GM18870 (cell line): ENCODE measurements around the gene CDC16.
"Not testable (repeated sequence)": the region's sequence is repeated elsewhere in the genome, so short reads cannot be mapped to it uniquely, and the experiment has no call there.

Experiments
- ATAC-seq: cut with Tn5 transposase; IDR thresholded peaks from one replicate; pipeline ENCODE4 v1.9.1; 2021; ENCODE audit warnings: moderate library complexity; ENCODE audit not compliant: unreplicated experiment

CDC16 gene

DNA sequence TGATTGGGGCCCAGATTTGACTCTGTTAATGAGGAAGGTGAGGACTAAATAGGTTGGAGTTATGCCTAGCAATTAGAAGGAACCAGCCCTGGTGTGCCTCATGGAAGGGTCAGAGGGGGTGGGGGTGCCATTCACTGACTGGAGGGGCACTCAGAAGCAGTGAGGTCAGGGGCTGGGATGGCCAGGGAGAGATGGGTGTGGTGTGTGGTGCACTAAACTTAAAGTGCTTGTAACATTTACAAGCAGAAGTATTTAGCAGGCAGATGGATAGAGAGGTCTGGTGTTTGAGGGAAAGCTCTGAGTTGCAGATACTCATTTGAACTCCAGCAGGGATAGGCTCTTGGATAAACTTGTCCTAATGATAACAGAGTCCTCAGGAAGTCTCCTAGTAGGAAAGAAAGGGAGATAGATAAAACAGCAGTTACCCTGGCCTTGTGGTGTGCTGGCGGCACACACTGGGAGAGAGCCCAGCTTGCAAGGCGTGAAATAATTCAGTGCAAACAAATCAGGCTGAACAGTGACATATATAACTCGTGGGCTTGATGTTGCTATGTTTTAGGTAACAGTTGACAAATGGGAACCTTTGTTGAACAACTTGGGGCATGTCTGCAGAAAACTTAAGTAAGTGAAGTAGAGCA is 26.8 kb downstream of the CDC16 start:
- no peak for ATAC-seq

DNA sequence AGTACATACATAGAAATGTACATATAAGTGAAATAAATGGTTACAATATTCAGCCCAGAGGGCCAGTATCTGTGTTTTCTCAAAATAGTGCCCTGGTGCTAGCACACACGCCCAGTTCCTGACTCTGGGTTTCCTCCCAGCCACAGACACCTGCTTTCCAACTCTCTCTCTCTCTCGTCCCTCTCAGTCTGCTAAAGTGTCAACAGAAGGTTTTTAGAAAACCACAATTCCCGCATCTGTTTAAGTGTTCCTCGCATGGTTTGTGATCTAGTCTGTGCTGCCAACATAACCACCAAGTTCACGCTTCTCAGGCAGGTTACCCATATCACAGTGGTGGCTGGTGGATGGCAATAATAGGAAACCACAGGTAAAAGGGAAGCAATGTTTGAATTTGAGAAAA is 28.9 kb downstream of the CDC16 start:
- ATAC-seq: no peak

DNA sequence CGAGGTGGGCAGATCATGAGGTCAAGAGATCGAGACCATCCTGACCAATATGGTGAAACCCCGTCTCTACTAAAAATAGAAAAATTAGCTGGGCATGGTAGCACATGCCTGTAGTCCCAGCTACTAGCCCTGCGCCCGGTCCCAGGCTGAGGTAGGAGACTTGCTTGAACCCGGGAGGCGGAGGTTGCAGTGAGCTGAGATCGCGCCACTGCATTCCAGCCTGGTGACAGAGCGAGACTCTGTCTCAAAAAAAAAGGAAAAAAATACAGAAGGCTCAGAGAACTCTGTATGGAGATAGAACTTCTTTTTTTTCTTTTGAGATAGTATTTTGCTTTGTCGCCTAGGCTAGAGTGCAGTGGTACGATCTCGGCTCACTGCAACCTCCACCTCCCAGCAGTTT is 29.6 kb downstream of the CDC16 start:
- not testable (repeated sequence) for ATAC-seq

DNA sequence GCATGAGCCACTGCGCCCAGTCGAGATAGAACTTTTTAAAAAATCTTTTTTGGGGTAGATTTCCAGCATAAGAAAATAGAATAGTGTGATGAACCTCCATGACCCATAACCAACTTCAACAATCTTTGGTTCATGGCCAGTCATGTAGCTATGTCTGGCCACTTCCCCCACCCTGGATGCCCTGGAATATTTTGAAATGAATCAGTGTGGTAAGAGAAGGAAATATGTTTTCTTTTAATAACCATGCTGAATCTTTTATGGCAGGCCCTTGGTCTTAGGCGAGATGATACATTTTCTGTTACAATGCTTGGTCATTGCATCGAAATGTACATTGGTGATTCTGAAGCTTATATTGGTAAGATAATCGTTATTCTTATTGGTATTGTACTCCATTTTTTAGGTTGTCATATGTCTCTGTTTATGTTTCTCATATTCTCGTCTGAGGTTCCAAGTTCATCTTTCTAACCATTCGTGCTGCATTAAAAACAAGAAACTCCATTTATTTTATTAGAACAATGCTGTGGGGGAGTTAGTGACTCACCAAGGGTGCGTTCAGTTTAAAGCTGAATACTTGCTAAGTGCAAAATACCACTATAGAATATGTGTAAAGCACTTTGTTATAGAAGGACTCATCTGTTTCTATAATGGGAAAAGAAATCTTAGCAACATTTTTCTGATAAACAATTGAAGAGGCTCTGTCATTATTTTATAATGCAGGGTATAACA is 30.4 kb downstream of the CDC16 start:
- no peak for ATAC-seq

DNA sequence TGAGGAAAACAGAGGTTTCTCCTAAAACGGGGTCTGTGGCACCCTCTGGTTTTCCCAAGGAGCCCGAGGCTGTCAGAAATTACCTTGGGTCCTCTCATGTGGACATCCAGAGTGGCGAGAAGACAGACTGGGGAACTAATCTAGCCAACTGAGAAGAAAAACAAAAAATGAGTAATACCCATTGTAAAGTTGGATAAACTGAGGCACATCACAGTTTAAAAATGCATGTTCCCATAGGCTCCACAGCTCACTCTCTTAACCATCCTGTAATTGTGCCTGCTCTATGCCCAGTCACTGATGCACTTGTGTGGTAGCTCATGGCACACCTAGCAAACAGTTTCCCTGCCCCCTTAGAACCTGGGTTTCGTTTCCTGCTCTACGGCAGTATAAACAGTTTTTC is 31.5 kb downstream of the CDC16 start:
- ATAC-seq: no peak

DNA sequence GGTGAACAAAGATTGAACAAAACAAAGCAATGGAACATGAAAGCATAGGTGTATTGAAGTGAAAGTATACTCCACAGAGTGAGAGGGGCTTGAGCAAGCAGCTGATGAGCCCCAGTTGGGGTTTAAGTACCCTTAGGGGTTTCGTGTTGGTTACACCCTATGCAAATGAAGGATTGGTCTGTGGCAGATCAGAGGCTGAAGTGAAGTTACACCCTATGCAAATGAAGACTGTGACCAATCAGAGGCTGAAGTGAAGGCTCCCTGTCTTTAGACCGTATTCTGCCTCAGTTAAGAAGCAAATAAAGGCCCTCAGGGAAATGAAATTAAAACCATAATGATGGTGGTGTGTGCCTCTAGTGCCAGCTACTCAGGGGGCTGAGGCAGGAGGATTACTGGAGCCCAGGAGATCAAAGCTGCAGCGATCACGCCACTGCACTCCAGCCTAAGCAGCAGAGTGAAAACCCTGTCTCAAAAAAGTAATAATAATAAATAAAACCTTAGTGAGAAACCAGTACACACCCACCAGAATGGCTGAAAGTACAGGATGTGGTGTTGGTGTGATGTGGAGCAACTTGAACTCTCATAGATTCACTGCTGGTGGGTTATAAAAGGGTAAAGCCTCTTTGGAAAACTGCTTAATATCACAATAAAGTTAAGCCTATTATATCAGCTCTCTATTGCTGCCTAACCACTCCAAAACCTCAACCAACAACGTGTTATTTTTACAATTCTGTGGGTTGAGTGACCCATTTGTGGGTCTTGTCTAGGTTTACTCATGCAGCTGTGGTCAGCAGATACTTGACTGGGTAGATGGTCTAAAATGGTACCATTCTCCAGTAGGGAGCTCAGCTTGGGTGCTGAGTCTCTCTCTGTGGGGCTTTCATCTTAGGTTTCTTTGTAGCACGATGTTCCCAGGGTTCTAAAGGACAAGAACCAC is 33.9 kb downstream of the CDC16 start:
- ATAC-seq: no peak

DNA sequence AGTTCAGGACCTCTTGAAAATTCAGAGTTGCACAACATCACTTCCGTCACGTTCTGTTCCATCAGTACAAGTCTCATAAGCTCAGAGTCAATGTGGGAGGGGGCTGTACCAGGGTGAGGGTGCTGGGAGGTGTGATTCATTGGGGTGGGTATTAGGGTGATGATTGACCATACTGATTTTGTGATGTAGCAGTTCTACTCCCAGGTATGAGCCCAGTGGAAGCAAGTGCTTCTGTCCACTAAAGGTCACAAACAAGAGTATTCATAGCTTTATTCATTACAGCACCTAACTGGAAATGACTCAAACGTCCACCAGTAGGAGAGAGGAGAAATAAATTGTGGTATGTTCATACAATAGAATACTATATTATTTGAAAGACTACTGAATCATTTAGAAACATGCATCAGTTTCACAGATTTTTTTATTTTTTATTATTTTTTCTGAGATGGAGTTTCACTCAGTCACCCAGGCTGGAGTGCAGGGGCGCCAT is 34.6 kb downstream of the CDC16 start:
- no peak for ATAC-seq

DNA sequence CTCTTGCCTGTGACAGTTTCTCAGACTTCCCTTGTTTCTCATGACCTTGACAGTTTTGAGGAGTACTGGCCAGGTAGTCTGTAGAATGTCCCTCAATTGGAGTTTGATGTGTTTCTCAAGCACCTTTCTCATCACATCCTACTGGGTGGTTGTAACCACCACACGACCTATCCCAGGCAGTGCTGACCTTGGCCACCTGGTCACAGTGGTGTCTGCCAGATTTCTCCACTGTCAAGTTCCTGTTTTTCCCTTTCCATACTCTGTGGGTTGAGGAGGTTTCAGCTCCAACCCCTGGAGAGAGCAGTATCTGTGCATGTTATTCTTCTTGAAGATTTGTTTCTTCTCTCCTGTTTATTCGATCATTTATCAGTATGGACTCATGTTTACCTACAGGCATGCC is 38.3 kb downstream of the CDC16 start:
- ATAC-seq: no peak

DNA sequence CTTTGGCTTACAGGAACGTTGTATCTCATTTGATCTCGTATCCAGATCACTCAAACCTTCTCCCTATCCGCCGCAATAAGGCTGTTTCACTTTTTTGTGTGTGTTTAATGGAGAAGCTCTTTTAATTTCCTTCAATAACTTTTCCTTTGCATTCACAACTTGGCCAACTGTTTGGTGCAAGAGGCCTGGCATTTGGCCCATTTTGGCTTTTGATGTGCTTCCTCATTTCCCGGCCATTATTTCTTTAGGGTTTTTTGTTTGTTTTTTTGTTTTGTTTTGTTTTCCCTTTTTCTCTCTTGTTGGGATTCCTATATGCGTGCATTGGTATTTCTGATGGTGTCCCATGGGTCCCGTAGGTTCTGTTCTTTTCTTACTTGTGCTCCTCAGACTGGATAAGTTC is 40.6 kb downstream of the CDC16 start:
- ATAC-seq: no peak

DNA sequence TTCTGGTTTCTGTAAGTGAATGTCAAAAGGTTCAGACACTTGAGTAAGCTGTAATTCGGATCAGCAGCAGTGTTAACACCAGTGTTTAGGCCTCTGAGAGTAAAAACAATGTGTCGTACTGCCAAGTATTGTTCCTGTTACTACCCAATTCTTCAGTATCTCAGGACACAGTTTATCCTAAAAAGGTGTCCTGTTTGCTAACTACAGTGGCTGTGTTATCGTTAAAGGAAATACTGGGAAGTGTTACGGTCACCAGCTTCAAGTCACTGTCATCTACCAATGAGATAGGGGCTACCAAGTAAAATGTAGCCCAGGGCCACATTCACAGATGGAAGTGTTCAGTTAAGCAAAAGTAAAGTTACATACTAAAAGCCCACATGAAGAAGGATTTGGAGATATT is 44.4 kb downstream of the CDC16 start:
- no peak for ATAC-seq

DNA sequence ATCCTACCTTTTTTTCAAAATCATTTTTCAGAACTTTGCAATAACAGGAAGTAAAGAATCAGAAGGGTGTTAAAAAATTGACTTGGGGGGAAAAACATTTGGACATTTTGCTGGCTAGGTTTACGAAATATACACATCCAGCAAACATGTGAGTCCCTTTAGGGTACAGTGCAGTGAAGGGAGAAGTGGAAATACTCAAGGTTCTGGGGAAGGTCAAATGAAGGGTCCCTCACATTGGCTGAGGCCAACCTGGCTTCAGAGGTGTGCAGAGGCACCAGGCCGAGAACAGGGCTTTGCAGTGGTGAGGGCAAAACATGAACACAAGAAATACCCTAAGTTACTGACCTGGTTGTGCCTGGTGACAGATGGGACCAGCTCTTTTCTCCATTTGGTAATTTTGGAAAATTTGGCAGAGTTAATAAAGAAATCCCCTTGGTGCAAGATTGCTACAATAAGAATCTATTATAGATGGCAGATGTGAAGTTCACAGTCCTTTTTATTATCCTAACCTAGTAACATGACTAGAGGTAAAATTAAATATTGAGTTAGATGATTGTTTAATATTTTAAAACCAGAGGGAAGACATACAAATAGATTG is 45.2 kb downstream of the CDC16 start:
- ATAC-seq: no peak

DNA sequence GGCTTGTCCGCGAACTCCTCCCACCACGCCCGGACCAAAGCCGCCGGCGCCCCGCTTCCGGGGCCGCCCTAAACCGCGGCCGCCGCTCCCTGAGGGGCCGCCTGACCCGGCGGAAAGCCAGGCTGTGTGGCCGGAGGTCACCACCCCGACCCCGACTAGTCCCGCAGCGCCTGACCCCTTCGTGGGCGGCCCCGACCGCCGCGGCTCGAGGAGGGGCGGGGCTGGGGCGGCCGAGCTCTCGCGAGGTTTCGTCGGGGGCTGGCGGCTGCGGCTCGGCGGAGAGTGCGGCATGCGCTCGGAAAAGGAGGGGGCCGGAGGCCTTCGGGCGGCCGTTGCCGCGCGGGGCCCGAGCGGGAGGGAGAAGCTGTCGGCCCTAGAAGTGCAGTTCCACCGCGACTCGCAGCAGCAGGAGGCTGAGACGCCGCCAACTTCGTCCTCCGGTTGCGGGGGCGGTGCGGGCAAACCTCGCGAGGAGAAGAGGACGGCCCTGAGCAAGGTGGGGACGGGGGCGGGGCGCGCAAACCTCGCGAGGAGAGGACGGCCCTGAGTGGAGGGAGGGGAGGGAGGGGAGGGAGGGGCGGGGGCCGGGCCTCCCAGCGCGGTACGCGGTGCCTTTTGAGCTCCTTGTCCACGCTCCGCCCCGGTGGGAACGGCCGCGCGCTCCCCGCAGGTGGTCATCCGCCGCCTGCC is 46.8 kb downstream of the CDC16 start, which contains the start of gene UPF3A:
UPF3A (plus strand) TSS at position 251 of the 690 bp plus-strand sequence; CDS start at position 290, 39 bp downstream.
- ATAC-seq: peak; percentile 37

DNA sequence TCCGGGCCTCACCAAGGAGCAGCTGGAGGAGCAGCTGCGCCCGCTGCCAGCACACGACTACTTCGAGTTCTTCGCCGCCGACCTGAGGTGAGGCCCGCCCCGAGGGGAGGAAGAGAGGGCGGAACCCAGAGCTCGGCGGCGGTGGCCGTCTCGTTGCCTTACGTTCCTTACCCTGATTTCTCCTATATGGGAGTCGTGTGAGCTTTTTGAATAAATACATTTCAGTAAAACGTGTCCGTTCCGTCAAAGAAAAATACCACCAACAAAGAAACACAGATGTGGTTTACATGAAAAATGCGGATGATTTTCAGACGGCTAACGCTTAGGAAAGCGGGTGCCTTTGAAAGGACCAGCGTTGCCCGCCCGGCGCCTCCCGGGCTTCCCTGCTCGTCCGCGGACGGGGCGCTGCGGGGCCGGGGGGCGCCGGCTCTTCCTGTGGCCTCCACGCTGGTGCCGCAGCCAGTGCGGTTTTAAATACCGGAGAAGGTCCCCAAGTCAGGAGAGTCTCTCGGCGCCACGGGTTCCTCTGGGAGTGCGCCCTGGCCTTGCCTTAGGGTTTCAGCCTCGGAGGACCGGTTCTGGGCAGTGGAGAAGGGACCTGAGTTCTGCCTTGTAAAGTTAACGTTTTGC is 47.5 kb downstream of the CDC16 start:
- ATAC-seq: peak; percentile 59

DNA sequence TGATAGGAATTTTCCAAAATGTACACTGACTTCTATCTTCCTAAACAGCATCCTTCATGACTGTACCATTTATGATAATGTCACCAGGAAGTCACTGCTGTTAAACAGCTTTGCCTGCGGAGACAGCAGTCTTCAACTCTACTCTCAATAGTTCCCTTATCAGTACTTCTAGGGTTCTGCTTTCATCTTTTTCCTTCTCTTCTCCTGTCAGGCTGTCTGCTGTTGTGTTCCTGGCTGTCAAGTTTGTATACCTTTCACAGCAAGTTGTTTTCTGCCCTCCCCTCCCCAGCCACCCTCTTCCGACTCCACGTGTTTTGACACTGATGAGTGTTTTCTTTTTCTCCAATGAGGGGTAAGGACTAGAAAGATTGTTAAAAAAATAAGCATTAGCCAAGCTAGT is 48.9 kb downstream of the CDC16 start:
- no peak for ATAC-seq

DNA sequence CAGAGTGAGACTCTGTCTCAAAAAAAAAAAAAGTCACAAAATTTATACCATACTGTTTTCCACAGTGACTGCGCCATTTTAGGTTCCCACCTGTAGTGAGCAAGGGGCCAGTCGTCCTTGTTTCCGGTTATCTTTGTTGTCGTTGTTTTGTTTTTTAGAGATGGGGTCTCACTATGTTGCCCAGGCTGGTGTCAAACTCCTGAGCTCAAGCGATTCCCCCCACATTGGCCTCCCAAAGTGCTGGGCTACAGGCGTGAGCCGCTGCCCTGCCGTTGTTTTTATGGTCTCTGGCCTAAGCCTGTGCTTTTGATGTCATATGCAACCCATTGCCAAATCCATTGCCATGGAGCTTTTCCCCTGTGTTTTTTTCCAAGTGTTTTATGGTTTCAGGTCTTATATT is 50.0 kb downstream of the CDC16 start:
- ATAC-seq: no peak

DNA sequence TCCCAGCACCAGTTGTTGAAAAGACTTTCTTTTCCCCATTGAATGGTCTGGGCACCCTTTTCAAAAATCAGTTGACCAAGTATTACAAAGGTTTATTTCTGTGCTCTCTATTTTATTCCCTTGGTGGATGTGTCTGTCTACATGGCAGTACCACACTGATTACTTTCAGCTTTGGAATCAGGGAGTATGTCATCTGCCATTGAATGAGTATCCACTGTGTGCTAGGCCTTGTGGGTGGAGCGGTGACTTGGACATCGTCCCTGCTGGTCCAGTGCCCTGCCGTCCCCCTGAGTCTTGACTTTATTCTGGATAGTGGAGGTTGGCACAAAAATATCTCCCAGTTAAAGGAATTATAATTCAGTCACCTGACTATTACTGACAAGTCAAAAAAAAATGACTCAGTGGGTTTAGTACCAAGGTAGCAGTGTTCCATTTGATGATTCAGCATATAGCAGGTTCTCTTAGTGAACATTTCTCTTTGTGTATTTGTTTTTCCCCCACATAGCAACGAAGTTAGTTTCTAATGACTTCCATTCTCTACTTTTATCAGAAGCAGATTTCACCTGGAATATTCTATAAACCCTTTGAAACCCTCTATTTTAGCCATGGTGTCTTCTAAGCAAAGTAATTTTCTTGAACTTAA is 50.6 kb downstream of the CDC16 start:
- no peak for ATAC-seq

DNA sequence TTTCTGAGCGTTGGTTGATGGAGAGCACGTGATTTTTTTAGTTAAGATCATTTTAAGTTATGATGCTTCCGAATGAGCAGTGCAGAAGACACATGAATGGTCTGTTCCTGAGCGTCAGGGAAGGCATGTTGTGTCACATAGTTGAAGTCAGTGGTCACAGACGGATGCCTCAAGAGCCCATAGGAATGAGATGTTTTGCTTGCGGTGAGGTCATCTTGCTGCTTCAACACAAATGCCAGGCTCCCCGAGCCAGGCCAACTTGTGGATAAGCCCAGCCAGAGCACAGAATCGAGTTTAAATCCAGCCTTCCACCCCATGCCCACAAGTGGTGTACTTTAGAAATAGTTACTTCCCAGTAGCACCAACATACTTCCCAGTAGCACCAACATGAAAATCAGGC is 52.1 kb downstream of the CDC16 start:
- no peak for ATAC-seq

DNA sequence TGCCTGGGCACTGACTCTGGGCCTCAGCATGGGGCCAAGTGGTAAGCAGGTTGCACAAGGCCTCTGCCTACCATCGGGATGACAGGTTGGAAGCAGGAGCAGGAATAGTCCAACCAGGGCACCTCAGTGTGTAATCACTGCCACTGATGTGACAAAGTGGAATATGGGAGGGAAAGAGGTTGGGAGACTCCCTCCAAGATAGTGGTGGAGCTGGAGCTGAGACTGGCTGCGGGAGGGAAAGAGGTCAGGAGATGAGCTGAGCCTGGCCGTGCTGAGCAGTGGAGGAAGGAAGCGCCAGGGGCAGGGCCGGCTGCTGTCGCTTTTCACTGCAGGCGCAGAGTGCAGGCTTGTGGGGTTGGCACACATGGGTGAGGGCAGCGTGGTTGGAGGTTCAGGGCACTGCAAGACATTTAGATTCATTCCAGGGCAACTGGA is 53.5 kb downstream of the CDC16 start:
- ATAC-seq: no peak

DNA sequence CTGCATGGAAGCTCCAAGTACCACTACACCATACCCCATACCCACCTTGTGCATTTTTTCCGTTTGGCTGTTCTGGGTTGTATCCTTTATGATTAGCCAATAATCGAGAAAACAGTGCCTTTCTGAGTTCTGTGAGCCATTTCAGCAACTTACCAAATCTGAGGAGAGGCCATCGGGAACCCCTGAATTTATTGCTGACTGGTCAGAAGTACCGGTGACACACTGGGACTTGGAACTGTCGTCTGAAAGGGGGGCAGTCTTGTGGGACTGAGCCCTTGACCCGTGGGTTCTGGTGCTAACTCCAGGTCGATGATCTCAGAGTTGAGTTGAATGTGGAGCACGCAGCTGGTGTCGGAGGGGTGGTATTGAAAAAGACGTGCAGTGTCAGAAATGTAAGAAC is 61.8 kb downstream of the CDC16 start:
- ATAC-seq: no peak
